GM12878 (cell line): ENCODE results near the gene LDB2. TPM values are rescaled to one million over a fixed set of nuclear protein-coding genes. Genes with fewer than 3 reads are reported as not detected.

ENCODE experiments used
- ATAC-seq: fragments of 200-7000 bp; cut with Tn5 transposase; 3 replicates; pipeline ENCODE4 v1.9.1; 2020; ENCODE audit warnings: mild to moderate bottlenecking, moderate library complexity
- BruUV-seq: library from RNA; stranded (reverse); fragments of 400-500 nt; replicated peaks from 2 replicates; lab custom pipeline; 2021; lab: Mats Ljungman, UMichigan
- CTCF ChIA-PET: fragments of 300-600 bp; sonication (Branson Sonifier 250); formaldehyde crosslinking; extraction: SDS; loops from one replicate; lab custom pipeline; 2021; ENCODE audit warnings: inconsistent platforms; lab: Yijun Ruan, JAX
- POLR2A ChIA-PET: fragments of 350-600 bp; formaldehyde crosslinking; extraction: SDS; loops from one replicate; lab custom pipeline; 2021; ENCODE audit warnings: inconsistent platforms; lab: Charles Lee
- RAD21 ChIA-PET: fragments of 300-600 bp; sonication (Branson Sonifier 250); formaldehyde crosslinking; loops from one replicate; lab custom pipeline; 2023; ENCODE audit warnings: antibody characterized with exemption; ENCODE audit not compliant: unreplicated experiment; lab: Charles Lee
- SMC1A ChIA-PET: fragments of 300-600 bp; sonication (Branson Sonifier 250); formaldehyde crosslinking; loops from one replicate; lab custom pipeline; 2023; ENCODE audit not compliant: unreplicated experiment, uncharacterized antibody; lab: Charles Lee
- DNase-seq: peaks from one replicate; pipeline ENCODE4 v3.0.0-alpha.2; 2011; ENCODE audit warnings: low read depth, low spot score
- FAIRE-seq: peaks from 3 replicates; lab custom pipeline; 2011; peaks lifted over from hg19 to GRCh38; lab: Jason Lieb, UNC
- H2AFZ ChIP-seq: 2 replicates; pipeline ENCODE4 v1.6.0; 2011; ENCODE audit warnings: low read depth, low read length, control low read depth; ENCODE audit not compliant: control insufficient read depth
- H3K27ac ChIP-seq: 2 replicates; pipeline ENCODE4 v1.5.1; 2011; ENCODE audit warnings: control low read depth; ENCODE audit not compliant: control insufficient read depth, insufficient read depth
- H3K27me3 ChIP-seq, 2 experiments: replicated peaks in 1 of 2; 2 replicates each; pipeline versions ENCODE4 v1.6.0 to v1.6.1; 2011; ENCODE audit warnings: low read length in 1 of 2; ENCODE audit not compliant: control insufficient read depth in 2 of 2, insufficient read depth in 2 of 2
- H3K36me3 ChIP-seq, 2 experiments: 2 replicates each; pipeline ENCODE4 v1.5.1; 2011; ENCODE audit warnings: low read length in 1 of 2; ENCODE audit not compliant: control insufficient read depth in 2 of 2, insufficient read depth in 2 of 2
- H3K4me1 ChIP-seq: 2 replicates; pipeline ENCODE4 v1.6.1; 2011; ENCODE audit warnings: mild to moderate bottlenecking, low read length, moderate library complexity, mixed read lengths; ENCODE audit not compliant: control insufficient read depth, insufficient read depth
- H3K4me2 ChIP-seq: 2 replicates; pipeline ENCODE4 v1.6.0; 2011; ENCODE audit warnings: control low read depth; ENCODE audit not compliant: control insufficient read depth, insufficient read depth
- H3K4me3 ChIP-seq: fragments of 200-600 bp; sonication (generic); 2 replicates; pipeline ENCODE4 v1.5.1; 2016
- H3K79me2 ChIP-seq: 2 replicates; pipeline ENCODE4 v1.6.0; 2011; ENCODE audit warnings: low read length; ENCODE audit not compliant: control insufficient read depth, insufficient read depth
- H3K9ac ChIP-seq: 2 replicates; pipeline ENCODE4 v1.8.0; 2011; ENCODE audit warnings: low read length, control low read depth, mixed read lengths; ENCODE audit not compliant: control insufficient read depth, insufficient read depth
- H3K9me3 ChIP-seq: replicated peaks from 3 replicates; pipeline ENCODE4 v1.5.1; 2011; ENCODE audit warnings: mild to moderate bottlenecking, low read length; ENCODE audit not compliant: control insufficient read depth, insufficient read depth
- H4K20me1 ChIP-seq: 2 replicates; pipeline ENCODE4 v1.6.0; 2011; ENCODE audit not compliant: control insufficient read depth, insufficient read depth
- BCL3 ChIP-seq: IDR thresholded peaks from 2 replicates; pipeline ENCODE4 v1.6.1; 2011; ENCODE audit warnings: borderline replicate concordance, low read depth, mild to moderate bottlenecking, moderate library complexity, low read length; ENCODE audit not compliant: insufficient read depth, poor library complexity, severe bottlenecking
- CBX5 ChIP-seq: sonication (generic); IDR thresholded peaks from 2 replicates; pipeline ENCODE4 v1.6.1; 2016; ENCODE audit warnings: low read depth, moderate library complexity, mild to moderate bottlenecking, inconsistent platforms
- FOXK2 ChIP-seq: fragments of 450-650 bp; IDR thresholded peaks from 2 replicates; pipeline ENCODE4 v1.6.1; 2017; ENCODE audit warnings: mild to moderate bottlenecking, moderate library complexity
- GABPA ChIP-seq: IDR thresholded peaks from 2 replicates; pipeline ENCODE4 v1.6.1; 2014; ENCODE audit warnings: antibody characterized with exemption, low read depth, mild to moderate bottlenecking, inconsistent platforms
- IRF4 ChIP-seq: IDR thresholded peaks from 2 replicates; pipeline ENCODE4 v1.6.1; 2011; ENCODE audit warnings: low read depth, low read length
- JUNB ChIP-seq: IDR thresholded peaks from 2 replicates; pipeline ENCODE4 v1.6.1; 2016; ENCODE audit warnings: antibody characterized with exemption, mild to moderate bottlenecking
- KAT2A ChIP-seq: conservative IDR thresholded peaks from 2 replicates; pipeline ENCODE4 v1.6.1; 2011; ENCODE audit warnings: low read depth, low read length; ENCODE audit not compliant: control insufficient read depth
- KLF5 ChIP-seq: fragments of 450-650 bp; IDR thresholded peaks from 2 replicates; pipeline ENCODE4 v1.6.1; 2014; ENCODE audit warnings: mild to moderate bottlenecking; ENCODE audit not compliant: partially characterized antibody
- NFIC ChIP-seq: IDR thresholded peaks from 2 replicates; pipeline ENCODE4 v1.6.1; 2012; ENCODE audit warnings: low read depth, mild to moderate bottlenecking, inconsistent platforms, low read length, moderate library complexity
- NFYA ChIP-seq: IDR thresholded peaks from 2 replicates; pipeline ENCODE4 v1.6.1; 2011; ENCODE audit warnings: low read depth, mild to moderate bottlenecking, low read length, improper control_type of control experiment, borderline replicate concordance
- PML ChIP-seq: IDR thresholded peaks from 2 replicates; pipeline ENCODE4 v1.6.1; 2012; ENCODE audit warnings: low read length, inconsistent platforms
- SIX5 ChIP-seq: IDR thresholded peaks from 2 replicates; pipeline ENCODE4 v1.6.1; 2011; ENCODE audit warnings: mild to moderate bottlenecking, low read depth, low read length, moderate library complexity; ENCODE audit not compliant: severe bottlenecking
- TBL1XR1 ChIP-seq: IDR thresholded peaks from 2 replicates; pipeline ENCODE4 v1.6.1; 2012; ENCODE audit warnings: low read depth, low read length, improper control_type of control experiment
- ZNF592 ChIP-seq: fragments of 450-650 bp; IDR thresholded peaks from 2 replicates; pipeline ENCODE4 v1.6.1; 2017; ENCODE audit warnings: mild to moderate bottlenecking, moderate library complexity
- WGBS: methylation state at CpG from one replicate; pipeline ENCODE4 v1.1.6; 2016; ENCODE audit warnings: low lambda C conversion rate; ENCODE audit not compliant: insufficient replicate concordance, insufficient coverage; ENCODE audit errors: missing lambda C conversion rate; 5-methylcytosine and 5-hydroxymethylcytosine counted together
- in situ Hi-C: fragments of 300-500 bp; cut with MboI; formaldehyde crosslinking; loops from 9 replicates; pipeline ENCODE4 v1.14.3; 2018; ENCODE audit warnings: mixed read lengths
- intact Hi-C: fragments of 100-400 bp; cut with micrococcal nuclease; formaldehyde crosslinking; loops from one replicate; pipeline ENCODE4 v1.14.2; 2022; ENCODE audit not compliant: unreplicated experiment
- polyA plus RNA-seq, 11 experiments: library from polyadenylated mRNA; depleted of rRNA in 4 of 11; unstranded in 6 of 11; stranded (reverse) in 5 of 11; fragments of >200 nt; fragmentation: Nextera tagmentation in 4 of 11; fragmentation: Illumina TruSeq in 1 of 11; extraction: Ambion mirVana in 4 of 11; extraction: Trizol in 1 of 11; gene quantifications; 1 replicate in 1 of 11; 2 replicates in 10 of 11; pipeline versions ENCODE4 v1.2.1 to v1.2.3, GENCODE V29; 2011 to 2016; ENCODE audit warnings: inconsistent platforms in 2 of 11, missing spikeins in 2 of 11, low read depth in 1 of 11
- total RNA-seq, 4 experiments: library from RNA; depleted of rRNA in 3 of 4; stranded (reverse); fragments of >200 nt in 3 of 4; fragmentation: Illumina TruSeq in 1 of 4; extraction: Trizol in 1 of 4; gene quantifications; 2 replicates each; pipeline versions ENCODE4 v1.2.1 to v1.2.3, GENCODE V29; 2013 to 2021

The LDB2 gene
- total and polyA plus RNA-seq, 10 of the 15 experiments (the other 5 are each of a cell fraction or from before 2014, with no cell fraction given): 0.15 TPM; not detected in 9

- intact Hi-C loops: no loop called here
- no TSS peak for BruUV-seq
- ATAC-seq (no peak), FAIRE-seq (no peak), DNase-seq (no peak)
- TF ChIP-seq NFIC (no peak), PML (no peak), CBX5 (no peak), JUNB (no peak)
- in situ Hi-C loops: no loop called here
- WGBS: 0% methylated on average over 1 of the region's 1 CpG
- Histone ChIP-seq H3K9ac (no peak overlapping the region), H3K4me1 (no peaks in the 10 kb centered on the region), H3K27me3 (no peaks in the 10 kb centered on the region), H3K9me3 (no peaks in the 10 kb centered on the region), H3K79me2 (no peaks in the 10 kb centered on the region), H3K4me3 (no peak overlapping the region), H4K20me1 (no peaks in the 10 kb centered on the region), H3K27ac (no peak overlapping the region), H2AFZ (no peak overlapping the region), H3K4me2 (no peak overlapping the region), H3K36me3 (no peaks in the 10 kb centered on the region)
- CTCF ChIA-PET: no interaction called here
- POLR2A ChIA-PET: no interaction called here
- SMC1A ChIA-PET: no interaction called here
- RAD21 ChIA-PET: no interaction called here
Measured at GRCh38 chr4:16466581-16466980, 431.9 kb downstream of the LDB2 start.

DNA sequence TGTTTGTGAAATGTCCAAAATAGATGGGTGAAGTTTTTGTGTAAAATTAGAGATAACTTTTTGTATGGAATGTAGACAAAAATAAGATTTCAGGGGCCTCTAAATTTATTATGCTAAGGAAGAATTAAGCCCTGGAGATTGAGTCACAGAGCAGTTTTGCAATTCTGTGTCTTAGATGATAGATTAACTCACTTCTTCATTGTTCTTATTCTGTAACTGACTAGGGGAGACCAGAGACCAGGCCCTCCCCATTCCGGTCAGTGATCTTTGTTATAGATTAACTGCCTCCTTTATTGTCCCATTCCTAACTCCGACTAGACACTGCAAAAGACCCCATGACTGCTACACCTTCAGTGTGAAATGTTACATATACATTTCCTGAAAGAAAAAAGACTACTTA lies 433.8 kb downstream of the LDB2 start:
- intact Hi-C loops: no loop called here
- in situ Hi-C loops: no loop called here
- ATAC-seq (no peak), DNase-seq (no peak), FAIRE-seq (no peak)
- CTCF ChIA-PET: no interaction called here
- Histone ChIP-seq H3K36me3 (no peaks in the 10 kb centered on the region), H3K4me2 (no peak overlapping the region), H3K4me3 (no peak overlapping the region), H3K9ac (no peak overlapping the region), H3K27ac (no peak overlapping the region), H3K27me3 (no peaks in the 10 kb centered on the region), H3K4me1 (no peaks in the 10 kb centered on the region), H4K20me1 (no peaks in the 10 kb centered on the region), H2AFZ (no peak overlapping the region), H3K79me2 (no peaks in the 10 kb centered on the region), H3K9me3 (no peaks in the 10 kb centered on the region)
- 6% methylated on average over 2 of the region's 2 CpGs for WGBS
- SMC1A ChIA-PET: no interaction called here
- no TSS peak for BruUV-seq
- RAD21 ChIA-PET: no interaction called here
- no peak for TF ChIP-seq GABPA
- TF ChIP-seq ZNF592: no peak
- TF ChIP-seq SIX5: no peak
- no peak for TF ChIP-seq NFYA
- TF ChIP-seq FOXK2: no peak
- no peak for TF ChIP-seq KAT2A
- TF ChIP-seq IRF4: no peak
- no peak for TF ChIP-seq BCL3
- no peak for TF ChIP-seq KLF5
- TF ChIP-seq TBL1XR1: no peak
- POLR2A ChIA-PET: no interaction called here
